ACC112 (cell line): ENCODE data around the gene TMX2.

Experiments used
- H2AFZ ChIP-seq: fragments of 200-600 bp; sonication (generic); one replicate; pipeline ENCODE4 v1.6.0; 2017; ENCODE audit warnings: antibody characterized with exemption, low read length; ENCODE audit not compliant: unreplicated experiment
- H3K27ac ChIP-seq: fragments of 200-600 bp; sonication (generic); 2 replicates; pipeline ENCODE4 v1.5.1; 2014; ENCODE audit warnings: low read depth, mild to moderate bottlenecking, antibody characterized with exemption, low read length, moderate library complexity
- H3K27me3 ChIP-seq: fragments of 200-600 bp; sonication (generic); 2 replicates; pipeline ENCODE4 v1.6.1; 2014; ENCODE audit warnings: mild to moderate bottlenecking, antibody characterized with exemption, low read length, moderate library complexity, mixed read lengths; ENCODE audit not compliant: insufficient read depth
- H3K36me3 ChIP-seq: fragments of 200-600 bp; sonication (generic); 2 replicates; pipeline ENCODE4 v1.6.1; 2016; ENCODE audit warnings: mild to moderate bottlenecking, antibody characterized with exemption, low read length, moderate library complexity, mixed read lengths; ENCODE audit not compliant: insufficient read depth
- H3K4me1 ChIP-seq: fragments of 200-600 bp; sonication (generic); one replicate; pipeline ENCODE4 v1.6.1; 2016; ENCODE audit warnings: low read length, mixed read lengths; ENCODE audit not compliant: insufficient read depth, unreplicated experiment, control insufficient read depth
- H3K4me3 ChIP-seq: fragments of 200-600 bp; sonication (generic); 2 replicates; pipeline ENCODE4 v1.5.1; 2014; ENCODE audit warnings: mild to moderate bottlenecking, low read depth, low read length
- H3K79me2 ChIP-seq: fragments of 200-600 bp; sonication (generic); one replicate; pipeline ENCODE4 v1.6.0; 2016; ENCODE audit warnings: low read length; ENCODE audit not compliant: control insufficient read depth, unreplicated experiment, insufficient read depth

TMX2 gene

GRCh38 chr11:57779276-57779675 is 66.9 kb downstream of the TMX2 start:
- Histone ChIP-seq H3K4me3 (no peak overlapping the region), H3K79me2 (peaks cover 87% of the 10 kb centered on the region), H3K27me3 (no peaks in the 10 kb centered on the region), H3K4me1 (peaks cover 46% of the 10 kb centered on the region), H3K27ac (peak overlapping the region; percentile 96), H2AFZ (no peak overlapping the region), H3K36me3 (no peaks in the 10 kb centered on the region)

- no peak overlapping the region for H3K4me3 ChIP-seq
- H3K36me3 ChIP-seq = no peaks in the 10 kb centered on the region
- no peaks in the 10 kb centered on the region for H3K27me3 ChIP-seq
- H3K27ac ChIP-seq = no peak overlapping the region
- peaks cover 32% of the 10 kb centered on the region for H3K4me1 ChIP-seq
- H2AFZ ChIP-seq = no peak overlapping the region
- peaks cover 86% of the 10 kb centered on the region for H3K79me2 ChIP-seq
These were observed 69.1 kb downstream of the TMX2 start for GRCh38 chr11:57781529-57781943.

GRCh38 chr11:57785072-57785471 is 72.7 kb downstream of the TMX2 start:
- no peaks in the 10 kb centered on the region for H3K27me3 ChIP-seq
- no peak overlapping the region for H2AFZ ChIP-seq
- H3K79me2 ChIP-seq = peaks cover 86% of the 10 kb centered on the region
- H3K4me3 ChIP-seq = no peak overlapping the region
- H3K36me3 ChIP-seq = no peaks in the 10 kb centered on the region
- H3K4me1 ChIP-seq = peaks cover 12% of the 10 kb centered on the region
- no peak overlapping the region for H3K27ac ChIP-seq

- Histone ChIP-seq H2AFZ (no peak overlapping the region), H3K27ac (no peak overlapping the region), H3K79me2 (peaks cover 84% of the 10 kb centered on the region), H3K27me3 (no peaks in the 10 kb centered on the region), H3K36me3 (peaks cover 3% of the 10 kb centered on the region; the same call in 1 of the 2 replicates), H3K4me3 (no peak overlapping the region), H3K4me1 (peaks cover 12% of the 10 kb centered on the region)
These were observed 74.0 kb downstream of the TMX2 start for GRCh38 chr11:57786436-57786835.

- Histone ChIP-seq H3K4me1 (peaks cover 16% of the 10 kb centered on the region), H3K27me3 (no peaks in the 10 kb centered on the region), H3K4me3 (no peak overlapping the region), H3K79me2 (peaks cover 84% of the 10 kb centered on the region), H3K27ac (no peak overlapping the region), H2AFZ (no peak overlapping the region), H3K36me3 (peaks cover 5% of the 10 kb centered on the region; the same call in 1 of the 2 replicates)
These were observed 74.7 kb downstream of the TMX2 start for GRCh38 chr11:57787006-57787604.

- H3K27me3 ChIP-seq = no peaks in the 10 kb centered on the region
- peaks cover 79% of the 10 kb centered on the region for H3K79me2 ChIP-seq
- peaks cover 7% of the 10 kb centered on the region; the same call in 1 of the 2 replicates for H3K36me3 ChIP-seq
- H3K4me3 ChIP-seq = no peak overlapping the region
- H2AFZ ChIP-seq = no peak overlapping the region
- H3K27ac ChIP-seq = no peak overlapping the region; the same call in 1 of the 2 replicates
- H3K4me1 ChIP-seq = peaks cover 26% of the 10 kb centered on the region
These were observed 75.7 kb downstream of the TMX2 start for GRCh38 chr11:57787920-57788702.

DNA sequence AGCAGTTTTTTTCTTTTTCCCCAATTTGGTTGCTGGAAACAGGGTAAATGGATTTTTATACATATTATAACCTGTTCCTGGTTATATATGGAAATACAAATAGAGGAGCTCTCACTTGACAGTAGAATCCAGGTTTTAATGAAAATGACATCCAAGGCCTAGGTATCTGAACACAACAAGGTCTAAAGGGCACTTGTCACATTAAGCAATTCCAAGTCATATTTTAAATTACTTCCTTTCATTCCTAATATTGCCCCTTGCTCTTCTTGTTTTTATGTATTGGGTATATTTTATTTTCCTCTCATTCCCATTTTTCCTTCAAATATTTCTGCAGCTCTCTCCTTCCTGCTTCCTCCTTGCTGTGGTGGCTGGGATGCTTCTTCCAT is 76.3 kb downstream of the TMX2 start:
- Histone ChIP-seq H2AFZ (no peak overlapping the region), H3K4me1 (peaks cover 28% of the 10 kb centered on the region), H3K27ac (no peak overlapping the region), H3K79me2 (peaks cover 83% of the 10 kb centered on the region), H3K36me3 (peaks cover 12% of the 10 kb centered on the region; the same call in 1 of the 2 replicates), H3K4me3 (no peak overlapping the region), H3K27me3 (no peaks in the 10 kb centered on the region)
